ENCODE measurements around the gene CNST. TPM values are rescaled to one million over a fixed set of nuclear protein-coding genes. Genes with fewer than 3 reads are reported as not detected.

Gene CNST
- total RNA-seq, 1 experiment from 2014 or later = 19.8 TPM

DNA sequence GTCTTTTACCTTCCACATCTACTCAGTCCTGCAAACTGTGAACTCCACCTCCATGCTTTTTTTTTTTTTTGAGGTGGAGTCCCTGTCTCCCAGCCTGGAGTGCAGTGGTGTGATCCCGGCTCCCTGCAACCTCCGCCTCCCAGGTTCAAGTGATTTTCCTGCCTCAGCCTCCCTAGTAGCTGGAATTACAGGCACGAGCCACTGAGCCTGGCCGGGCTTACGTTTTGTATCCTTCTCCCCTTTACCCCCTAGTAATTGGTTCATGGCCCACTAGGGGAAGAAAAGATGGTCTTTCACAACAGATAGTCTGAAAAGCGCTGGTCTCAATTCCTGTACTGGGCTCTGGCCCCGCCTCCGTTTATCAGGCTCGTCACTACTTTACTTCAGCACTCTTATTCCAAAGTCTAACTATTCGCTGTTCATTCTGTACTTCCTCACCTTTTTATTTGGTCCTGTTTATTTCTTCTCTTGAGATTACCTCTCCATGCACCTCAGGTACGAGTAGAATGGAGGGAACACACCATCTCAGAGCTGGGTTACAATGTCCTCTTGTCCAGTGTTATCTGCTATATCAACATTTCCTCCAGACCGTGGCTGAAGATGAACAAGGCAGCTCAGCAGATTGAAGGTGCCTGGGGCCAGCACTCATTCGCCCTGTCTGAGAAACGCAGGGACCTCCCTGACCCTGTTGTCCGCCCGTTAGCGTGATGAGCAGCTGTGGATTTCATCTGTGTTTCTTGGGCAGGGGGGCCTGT is 16.2 kb downstream of the CNST start:
- H2AK5ac ChIP-seq (ENCODE audit: insufficient read length, low read length) = no peak overlapping the region
- H3K27me3 ChIP-seq (ENCODE audit: insufficient read depth, low read length) = no peaks in the 10 kb centered on the region
- H3K14ac ChIP-seq (ENCODE audit: insufficient read depth, low read length) = no peak overlapping the region
- no peak overlapping the region for H3K27ac ChIP-seq (ENCODE audit: insufficient read length, low read depth, low read length)
- H3T11ph ChIP-seq (ENCODE audit: low read length) = no peak overlapping the region
- no peak overlapping the region for H2AFZ ChIP-seq (ENCODE audit: low read length)
- H3K4me3 Mint-ChIP-seq = no peak overlapping the region
- no peak overlapping the region for H2BK120ac ChIP-seq (ENCODE audit: low read depth, low read length, poor library complexity, severe bottlenecking)
- no CpG with 5 or more reads among the region's 17 CpGs for WGBS (ENCODE audit: extremely low coverage, insufficient read length, low lambda C conversion rate)
- H3K4me2 ChIP-seq (ENCODE audit: insufficient read depth, insufficient read length, low read length) = no peak overlapping the region
- peaks cover 0 to 8% (median 0%) of the 10 kb centered on the region in 3 experiments; a peak in 3 of 7 replicates for H3K36me3 Mint-ChIP-seq (ENCODE audit: insufficient read depth in 1 of 3, low read depth in 3 of 3)
- H4K91ac ChIP-seq (ENCODE audit: insufficient read length, low read depth, low read length) = no peak overlapping the region
- H2BK5ac ChIP-seq (ENCODE audit: insufficient read length, low read length) = no peak overlapping the region
- H4K20me1 ChIP-seq (ENCODE audit: control insufficient read depth, insufficient read depth, insufficient read length) = no peaks in the 10 kb centered on the region
- no peaks in the 10 kb centered on the region; the same call in 1 of the 2 replicates for H3K79me2 ChIP-seq (ENCODE audit: insufficient read depth, low read length)
- H3K27ac Mint-ChIP-seq = no peak overlapping the region
- no peak overlapping the region for H3K56ac ChIP-seq (ENCODE audit: insufficient read length, low read depth, low read length)
- no peaks in the 10 kb centered on the region for H3K9me3 Mint-ChIP-seq
- peaks cover 2% of the 10 kb centered on the region for H3K79me1 ChIP-seq (ENCODE audit: insufficient read depth, low read depth, low read length, poor library complexity, severe bottlenecking)
- TF ChIP-seq, protein P1, sequence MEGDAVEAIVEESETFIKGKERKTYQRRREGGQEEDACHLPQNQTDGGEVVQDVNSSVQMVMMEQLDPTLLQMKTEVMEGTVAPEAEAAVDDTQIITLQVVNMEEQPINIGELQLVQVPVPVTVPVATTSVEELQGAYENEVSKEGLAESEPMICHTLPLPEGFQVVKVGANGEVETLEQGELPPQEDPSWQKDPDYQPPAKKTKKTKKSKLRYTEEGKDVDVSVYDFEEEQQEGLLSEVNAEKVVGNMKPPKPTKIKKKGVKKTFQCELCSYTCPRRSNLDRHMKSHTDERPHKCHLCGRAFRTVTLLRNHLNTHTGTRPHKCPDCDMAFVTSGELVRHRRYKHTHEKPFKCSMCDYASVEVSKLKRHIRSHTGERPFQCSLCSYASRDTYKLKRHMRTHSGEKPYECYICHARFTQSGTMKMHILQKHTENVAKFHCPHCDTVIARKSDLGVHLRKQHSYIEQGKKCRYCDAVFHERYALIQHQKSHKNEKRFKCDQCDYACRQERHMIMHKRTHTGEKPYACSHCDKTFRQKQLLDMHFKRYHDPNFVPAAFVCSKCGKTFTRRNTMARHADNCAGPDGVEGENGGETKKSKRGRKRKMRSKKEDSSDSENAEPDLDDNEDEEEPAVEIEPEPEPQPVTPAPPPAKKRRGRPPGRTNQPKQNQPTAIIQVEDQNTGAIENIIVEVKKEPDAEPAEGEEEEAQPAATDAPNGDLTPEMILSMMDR (conservative IDR thresholded peaks at IDR 0.05) = no peak
- no peak for DNase-seq
- H3K9me3 ChIP-seq (ENCODE audit: control insufficient read depth, low read depth, low read length) = no peaks in the 10 kb centered on the region
- H3K9ac ChIP-seq (ENCODE audit: extremely low read depth, insufficient read length, low read length) = no peak overlapping the region
- peaks cover 2 to 3% of the 10 kb centered on the region in 2 experiments; a peak in 3 of 4 replicates for H3K4me1 Mint-ChIP-seq
- H3K27me3 Mint-ChIP-seq (ENCODE audit: low read depth) = no peaks in the 10 kb centered on the region
- no peak overlapping the region for H2BK15ac ChIP-seq (ENCODE audit: low read depth, low read length)
- H4K5ac ChIP-seq (ENCODE audit: insufficient read length, low read depth, low read length) = no peak overlapping the region
- no peak overlapping the region for H3K23ac ChIP-seq (ENCODE audit: insufficient read length, low read depth, low read length)
- no peak overlapping the region for H3K18ac ChIP-seq (ENCODE audit: insufficient read length, low read depth, low read length)
- no peaks in the 10 kb centered on the region for H3K23me2 ChIP-seq (ENCODE audit: insufficient read length, low read depth, low read length, poor library complexity, severe bottlenecking)
- H4K8ac ChIP-seq (replicated peaks; ENCODE audit: insufficient read length, low read depth, low read length) = no peak overlapping the region
- H2BK20ac ChIP-seq (ENCODE audit: low read depth, low read length, poor library complexity, severe bottlenecking) = no peak overlapping the region
- no peaks in the 10 kb centered on the region for H3K4me1 ChIP-seq (ENCODE audit: insufficient read depth, low read length)
- H2BK12ac ChIP-seq (ENCODE audit: insufficient read length, low read depth, low read length) = no peak overlapping the region
- H3K4ac ChIP-seq (ENCODE audit: low read depth, low read length) = no peak overlapping the region
